Lower lobe of right lung (tissue), 2 donors: ENCODE data around the gene ITGB5. TPM values are rescaled to one million over a fixed set of nuclear protein-coding genes. Genes with fewer than 3 reads are reported as not detected.

Source experiments
- ATAC-seq, 2 donors: fragments of 200-7000 bp; cut with Tn5 transposase; one replicate each; pipeline ENCODE4 v1.9.1; 2020 to 2022; ENCODE audit warnings: mild to moderate bottlenecking in 2 of 2, moderate library complexity in 2 of 2
- DNase-seq: peaks from one replicate; pipeline ENCODE4 v3.0.0-alpha.2; 2020
- H3K27ac ChIP-seq: fragments of 200-600 bp; one replicate; pipeline ENCODE4 v1.8.0; 2022
- H3K27me3 ChIP-seq: fragments of 200-600 bp; one replicate; pipeline ENCODE4 v1.8.0; 2022; ENCODE audit warnings: low read depth
- H3K36me3 ChIP-seq: fragments of 200-600 bp; one replicate; pipeline ENCODE4 v1.8.0; 2022; ENCODE audit warnings: mild to moderate bottlenecking
- H3K4me1 ChIP-seq: fragments of 200-600 bp; one replicate; pipeline ENCODE4 v1.8.0; 2022
- H3K4me3 ChIP-seq: fragments of 200-600 bp; one replicate; pipeline ENCODE4 v1.8.0; 2022; ENCODE audit warnings: mild to moderate bottlenecking
- H3K9me3 ChIP-seq: fragments of 200-600 bp; one replicate; pipeline ENCODE4 v1.8.0; 2022
- intact Hi-C: fragments of 100-400 bp; cut with DNase I; formaldehyde crosslinking; loops from one replicate; pipeline ENCODE4 v1.11.0; 2022
- total RNA-seq: library from RNA; stranded (reverse); fragmentation: NEBNext Ultra II Directional; extraction: Animal tissue kit (Norgen Biotek cat#: 25700); gene quantifications from one replicate; pipeline ENCODE4 v1.2.1, GENCODE V29; 2021
- TF ChIP-seq, protein P1 (sequence below): fragments of 200-600 bp; IDR thresholded peaks from one replicate; pipeline ENCODE4 v1.8.0; 2022; ENCODE audit warnings: antibody characterized with exemption, mild to moderate bottlenecking
- donor health status: DM: no; HTN: yes; CAD: no; lungs with severe emphysema.

Gene ITGB5
- total RNA-seq, 1 donor from 2014 or later = 93.1 TPM

DNA sequence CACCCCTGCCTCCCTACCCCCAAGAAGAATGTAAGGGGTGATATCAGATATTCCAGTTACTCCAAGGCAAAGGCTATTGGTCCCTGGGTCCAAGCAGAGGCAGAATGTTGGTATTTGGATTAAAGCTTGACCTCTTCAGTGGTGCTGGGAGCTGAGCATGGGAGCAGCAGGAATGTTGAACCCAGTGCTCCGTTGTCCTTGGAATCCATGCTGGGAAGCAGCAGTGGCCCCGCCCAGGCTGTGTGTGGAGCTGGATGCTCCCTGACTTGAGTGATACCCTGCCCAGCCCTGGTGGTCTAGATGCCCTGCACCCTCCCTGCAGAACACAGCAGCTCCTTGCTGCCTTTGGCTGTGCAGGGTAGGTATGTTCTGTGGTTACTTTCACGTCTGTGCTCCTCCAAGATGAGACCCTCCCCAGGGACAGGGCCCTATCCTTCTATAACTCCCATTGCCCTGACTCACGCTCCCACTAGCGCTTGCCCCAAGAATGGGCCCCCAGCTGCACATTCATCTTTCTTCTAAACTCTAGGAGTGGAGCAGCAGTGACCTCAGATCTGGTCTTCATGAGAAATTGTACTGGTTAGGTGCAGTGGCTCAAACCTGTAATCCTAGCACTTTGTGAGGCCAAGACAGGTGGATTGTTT, 121.8 kb downstream of the ITGB5 start:
- no peak overlapping the region for H3K4me3 ChIP-seq
- H3K36me3 ChIP-seq = peaks cover 66% of the 10 kb centered on the region

DNA sequence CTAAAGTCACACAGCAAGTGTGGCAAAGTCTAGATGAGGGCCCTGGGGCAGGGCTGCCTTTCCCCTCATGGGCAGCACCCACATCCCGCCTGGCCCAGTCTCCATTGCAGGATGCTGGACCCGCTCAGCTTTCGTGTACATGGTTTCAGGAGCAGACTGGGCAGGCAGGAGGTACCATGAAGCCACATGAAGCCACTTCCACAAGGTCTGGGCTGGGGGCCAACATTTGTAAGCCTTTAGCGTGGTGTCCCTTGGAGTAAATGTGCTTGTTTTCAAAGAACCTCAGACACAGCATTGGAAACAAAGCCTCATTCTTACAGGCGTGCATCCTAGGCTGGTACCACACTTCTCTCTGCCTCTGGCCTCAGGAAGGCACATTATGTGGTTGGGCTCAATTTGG, 122.4 kb downstream of the ITGB5 start:
- Histone ChIP-seq H3K9me3 (no peaks in the 10 kb centered on the region), H3K36me3 (peaks cover 66% of the 10 kb centered on the region), H3K4me1 (peaks cover 15% of the 10 kb centered on the region), H3K4me3 (no peak overlapping the region), H3K27me3 (no peaks in the 10 kb centered on the region), H3K27ac (no peak overlapping the region)
- intact Hi-C loops = loop anchor here (5.0 kb wide), 1 partner anchor 138 kb away; no protein-coding TSS in a partner anchor
- DNase-seq (no peak), ATAC-seq (no peak)
- TF ChIP-seq, protein P1, sequence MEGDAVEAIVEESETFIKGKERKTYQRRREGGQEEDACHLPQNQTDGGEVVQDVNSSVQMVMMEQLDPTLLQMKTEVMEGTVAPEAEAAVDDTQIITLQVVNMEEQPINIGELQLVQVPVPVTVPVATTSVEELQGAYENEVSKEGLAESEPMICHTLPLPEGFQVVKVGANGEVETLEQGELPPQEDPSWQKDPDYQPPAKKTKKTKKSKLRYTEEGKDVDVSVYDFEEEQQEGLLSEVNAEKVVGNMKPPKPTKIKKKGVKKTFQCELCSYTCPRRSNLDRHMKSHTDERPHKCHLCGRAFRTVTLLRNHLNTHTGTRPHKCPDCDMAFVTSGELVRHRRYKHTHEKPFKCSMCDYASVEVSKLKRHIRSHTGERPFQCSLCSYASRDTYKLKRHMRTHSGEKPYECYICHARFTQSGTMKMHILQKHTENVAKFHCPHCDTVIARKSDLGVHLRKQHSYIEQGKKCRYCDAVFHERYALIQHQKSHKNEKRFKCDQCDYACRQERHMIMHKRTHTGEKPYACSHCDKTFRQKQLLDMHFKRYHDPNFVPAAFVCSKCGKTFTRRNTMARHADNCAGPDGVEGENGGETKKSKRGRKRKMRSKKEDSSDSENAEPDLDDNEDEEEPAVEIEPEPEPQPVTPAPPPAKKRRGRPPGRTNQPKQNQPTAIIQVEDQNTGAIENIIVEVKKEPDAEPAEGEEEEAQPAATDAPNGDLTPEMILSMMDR = no peak

More for the DNA sequence above, 121.8 kb downstream of the ITGB5 start:
- H3K9me3 ChIP-seq = no peaks in the 10 kb centered on the region
- intact Hi-C loops = no loop called here
- H3K27me3 ChIP-seq = no peaks in the 10 kb centered on the region
- H3K4me1 ChIP-seq = peaks cover 17% of the 10 kb centered on the region
- DNase-seq (no peak), ATAC-seq (no peak)
- no peak overlapping the region for H3K27ac ChIP-seq
- TF ChIP-seq, protein P1 = no peak

DNA sequence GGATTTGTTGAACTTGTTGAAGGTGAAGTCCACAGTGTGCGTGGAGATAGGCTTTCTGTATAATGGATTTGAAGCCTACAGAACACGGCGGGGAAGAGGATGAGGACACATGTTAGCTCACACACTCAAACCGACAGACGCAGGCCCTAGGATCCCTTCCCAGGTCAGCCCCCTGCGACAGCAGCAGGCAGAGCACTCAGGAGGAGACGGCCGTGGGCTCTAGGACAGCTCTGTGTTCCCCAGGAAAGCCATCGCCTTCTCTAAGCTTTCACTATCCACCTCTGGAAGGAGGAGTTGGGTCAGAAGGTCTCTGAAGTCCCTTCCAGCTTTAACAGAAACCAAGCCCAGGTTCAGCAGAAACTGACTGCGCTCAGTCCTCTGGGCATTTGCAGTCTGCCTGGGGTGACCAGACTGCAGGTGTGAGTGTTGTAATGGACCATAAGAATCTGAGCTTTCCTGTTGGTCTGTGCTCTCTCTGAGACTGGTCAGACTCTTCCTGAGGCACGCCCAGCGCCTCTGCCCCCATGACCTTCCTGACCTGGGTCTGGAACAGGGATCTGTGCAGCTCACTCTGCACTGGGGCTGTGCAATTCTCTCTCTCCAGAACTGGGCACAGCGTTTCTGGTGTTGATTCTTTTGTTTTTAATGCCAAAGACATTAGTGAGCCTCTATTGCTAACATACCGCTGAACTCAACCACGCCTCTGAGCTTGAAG, 123.4 kb downstream of the ITGB5 start:
- ATAC-seq = no peak
- intact Hi-C loops = loop anchor here (5.0 kb wide), 1 partner anchor 138 kb away; no protein-coding TSS in a partner anchor
- H3K36me3 ChIP-seq = peaks cover 57% of the 10 kb centered on the region

GRCh38 chr3:124763206-124763605, 124.0 kb downstream of the ITGB5 start:
- H3K27ac ChIP-seq = no peak overlapping the region
- no peak for DNase-seq

More for the DNA sequence above, 123.4 kb downstream of the ITGB5 start:
- Histone ChIP-seq H3K27me3 (no peaks in the 10 kb centered on the region), H3K4me1 (peaks cover 15% of the 10 kb centered on the region), H3K27ac (no peak overlapping the region), H3K4me3 (no peak overlapping the region), H3K9me3 (no peaks in the 10 kb centered on the region)
- TF ChIP-seq, protein P1 = no peak
- DNase-seq = no peak

GRCh38 chr3:124762661-124763011, 124.5 kb downstream of the ITGB5 start:
- H3K4me1 ChIP-seq = peaks cover 15% of the 10 kb centered on the region

More at GRCh38 chr3:124763206-124763605, 124.0 kb downstream of the ITGB5 start:
- H3K36me3 ChIP-seq = peaks cover 51% of the 10 kb centered on the region
- H3K4me1 ChIP-seq = peaks cover 15% of the 10 kb centered on the region
- intact Hi-C loops = loop anchor here (5.0 kb wide), 1 partner anchor 139 kb away; no protein-coding TSS in a partner anchor
- TF ChIP-seq, protein P1 = no peak
- no peaks in the 10 kb centered on the region for H3K9me3 ChIP-seq
- ATAC-seq = no peak
- H3K27me3 ChIP-seq = no peaks in the 10 kb centered on the region
- no peak overlapping the region for H3K4me3 ChIP-seq

More at GRCh38 chr3:124762661-124763011, 124.5 kb downstream of the ITGB5 start:
- DNase-seq (no peak), ATAC-seq (no peak)
- Histone ChIP-seq H3K27ac (no peak overlapping the region), H3K4me3 (no peak overlapping the region), H3K9me3 (no peaks in the 10 kb centered on the region), H3K36me3 (peaks cover 46% of the 10 kb centered on the region), H3K27me3 (no peaks in the 10 kb centered on the region)
- TF ChIP-seq, protein P1 = no peak
- intact Hi-C loops = loop anchor here (5.0 kb wide), 1 partner anchor 140 kb away; no protein-coding TSS in a partner anchor
